ENCODE measurements around the gene RNGTT. TPM values are rescaled to one million over a fixed set of nuclear protein-coding genes. Genes with fewer than 3 reads are reported as not detected.

RNGTT gene
- total RNA-seq, 2 experiments from 2014 or later, result 11.6 to 12.4 TPM

GRCh38 chr6:88760091-88760490, 203.3 kb downstream of the RNGTT start:
- TF ChIP-seq CTCF (IDR thresholded peaks at IDR 0.05), result no peak
- no peak overlapping the region for H3K4me3 Mint-ChIP-seq
- Histone ChIP-seq H3K27me3 (ENCODE audit: control insufficient read depth in 1 of 2, insufficient read depth in 2 of 2, low read length in 2 of 2) (no peaks in the 10 kb centered on the region), H3K4me3 (ENCODE audit: low read length) (no peak overlapping the region), H3K36me3 (ENCODE audit: insufficient read depth, low read length) (no peaks in the 10 kb centered on the region), H3K4me1 (ENCODE audit: insufficient read depth, low read length) (no peaks in the 10 kb centered on the region), H3K27ac (ENCODE audit: low read depth in 1 of 2, low read length in 2 of 2) (no peak overlapping the region), H3K9me3 (ENCODE audit: control insufficient read depth in 1 of 2, insufficient read depth in 1 of 2, low read length in 2 of 2) (peaks cover 0 to 3% of the 10 kb centered on the region in 2 experiments)
- intact Hi-C loops (cut with DNase I, micrococcal nuclease), result no loop called here
- no peaks in the 10 kb centered on the region for H3K9me3 Mint-ChIP-seq
- ChIA-PET POLR2A (no interaction called here), CTCF (interaction anchor here (1.5 kb wide), 1 partner anchor 16 kb away, joined by 4 read pairs; no protein-coding TSS in a partner anchor)
- peaks cover 41% of the 10 kb centered on the region for H3K36me3 Mint-ChIP-seq (ENCODE audit: low read depth)
- H3K27ac Mint-ChIP-seq, result no peak overlapping the region
- DNase-seq, result no peak
- ATAC-seq (ENCODE audit: poor library complexity), result no peak
- peaks cover 3% of the 10 kb centered on the region for H3K4me1 Mint-ChIP-seq (ENCODE audit: low read depth)
- H3K27me3 Mint-ChIP-seq, result no peaks in the 10 kb centered on the region

- ATAC-seq (ENCODE audit: poor library complexity) (no peak), DNase-seq (no peak)
- no peak overlapping the region for H3K4me3 ChIP-seq (ENCODE audit: low read length)
- H3K27ac ChIP-seq (ENCODE audit: low read depth in 1 of 2, low read length in 2 of 2), result no peak overlapping the region
- Mint-ChIP-seq H3K4me1 (ENCODE audit: low read depth) (no peaks in the 10 kb centered on the region), H3K4me3 (no peak overlapping the region), H3K27me3 (no peaks in the 10 kb centered on the region), H3K36me3 (ENCODE audit: low read depth) (peaks cover 62% of the 10 kb centered on the region), H3K9me3 (no peaks in the 10 kb centered on the region), H3K27ac (no peak overlapping the region)
- no peaks in the 10 kb centered on the region for H3K36me3 ChIP-seq (ENCODE audit: insufficient read depth, low read length)
- no peaks in the 10 kb centered on the region for H3K4me1 ChIP-seq (ENCODE audit: insufficient read depth, low read length)
- CTCF ChIA-PET, result no interaction called here
- no peak for TF ChIP-seq CTCF (IDR thresholded peaks at IDR 0.05)
- intact Hi-C loops (cut with DNase I, micrococcal nuclease), result no loop called here
- POLR2A ChIA-PET, result no interaction called here
- no peaks in the 10 kb centered on the region for H3K27me3 ChIP-seq (ENCODE audit: control insufficient read depth in 1 of 2, insufficient read depth in 2 of 2, low read length in 2 of 2)
- H3K9me3 ChIP-seq (ENCODE audit: control insufficient read depth in 1 of 2, insufficient read depth in 1 of 2, low read length in 2 of 2), result peaks cover 0 to 3% of the 10 kb centered on the region in 2 experiments
Observed at GRCh38 chr6:88750936-88751335, 212.5 kb downstream of the RNGTT start.

GRCh38 chr6:88749849-88750248, 213.6 kb downstream of the RNGTT start:
- no peaks in the 10 kb centered on the region for H3K27me3 Mint-ChIP-seq
- intact Hi-C loops (cut with DNase I, micrococcal nuclease), result no loop called here
- H3K27ac Mint-ChIP-seq, result no peak overlapping the region

More at GRCh38 chr6:88749849-88750248, 213.6 kb downstream of the RNGTT start:
- H3K27me3 ChIP-seq (ENCODE audit: control insufficient read depth in 1 of 2, insufficient read depth in 2 of 2, low read length in 2 of 2), result no peaks in the 10 kb centered on the region
- H3K4me1 ChIP-seq (ENCODE audit: insufficient read depth, low read length), result no peaks in the 10 kb centered on the region
- ChIA-PET POLR2A (no interaction called here), CTCF (no interaction called here)
- Mint-ChIP-seq H3K4me3 (no peak overlapping the region), H3K4me1 (ENCODE audit: low read depth) (no peaks in the 10 kb centered on the region), H3K9me3 (no peaks in the 10 kb centered on the region), H3K36me3 (ENCODE audit: low read depth) (peaks cover 51% of the 10 kb centered on the region)
- no peak overlapping the region for H3K27ac ChIP-seq (ENCODE audit: low read depth in 1 of 2, low read length in 2 of 2)
- no peaks in the 10 kb centered on the region for H3K9me3 ChIP-seq (ENCODE audit: control insufficient read depth in 1 of 2, insufficient read depth in 1 of 2, low read length in 2 of 2)
- ATAC-seq (ENCODE audit: poor library complexity) (no peak), DNase-seq (no peak)
- no peak overlapping the region for H3K4me3 ChIP-seq (ENCODE audit: low read length)
- no peak for TF ChIP-seq CTCF (IDR thresholded peaks at IDR 0.05)
- no peaks in the 10 kb centered on the region for H3K36me3 ChIP-seq (ENCODE audit: insufficient read depth, low read length)

Data from CD4-positive, alpha-beta T cell (primary cell).